ENCODE results near the gene MAVS.
A peak's percentile ranks its signal among the peaks of the same experiment; 100 is the strongest.
"Not testable (repeated sequence)": the region's sequence is repeated elsewhere in the genome, so short reads cannot be mapped to it uniquely, and the experiment has no call there.

The MAVS gene

GRCh38 chr20:3854462-3854871 lies 7.8 kb downstream of the MAVS start:
- DNase-seq (ENCODE audit: low spot score) = no peak

- DNase-seq (ENCODE audit: low spot score) = no peak
These were observed 10.8 kb downstream of the MAVS start for GRCh38 chr20:3857405-3857804.

GRCh38 chr20:3858689-3859088 lies 12.1 kb downstream of the MAVS start:
- DNase-seq (ENCODE audit: low spot score) = no peak

- DNase-seq (ENCODE audit: low spot score) = no peak
These were observed 14.6 kb downstream of the MAVS start for GRCh38 chr20:3861191-3861590.

- no peak for DNase-seq (ENCODE audit: low spot score)
These were observed 15.7 kb downstream of the MAVS start for GRCh38 chr20:3862333-3862732.

GRCh38 chr20:3863317-3863716 lies 16.7 kb downstream of the MAVS start:
- DNase-seq (ENCODE audit: low spot score) = peak; percentile 50

GRCh38 chr20:3864518-3864917 lies 17.9 kb downstream of the MAVS start:
- DNase-seq (ENCODE audit: low spot score) = no peak

DNA sequence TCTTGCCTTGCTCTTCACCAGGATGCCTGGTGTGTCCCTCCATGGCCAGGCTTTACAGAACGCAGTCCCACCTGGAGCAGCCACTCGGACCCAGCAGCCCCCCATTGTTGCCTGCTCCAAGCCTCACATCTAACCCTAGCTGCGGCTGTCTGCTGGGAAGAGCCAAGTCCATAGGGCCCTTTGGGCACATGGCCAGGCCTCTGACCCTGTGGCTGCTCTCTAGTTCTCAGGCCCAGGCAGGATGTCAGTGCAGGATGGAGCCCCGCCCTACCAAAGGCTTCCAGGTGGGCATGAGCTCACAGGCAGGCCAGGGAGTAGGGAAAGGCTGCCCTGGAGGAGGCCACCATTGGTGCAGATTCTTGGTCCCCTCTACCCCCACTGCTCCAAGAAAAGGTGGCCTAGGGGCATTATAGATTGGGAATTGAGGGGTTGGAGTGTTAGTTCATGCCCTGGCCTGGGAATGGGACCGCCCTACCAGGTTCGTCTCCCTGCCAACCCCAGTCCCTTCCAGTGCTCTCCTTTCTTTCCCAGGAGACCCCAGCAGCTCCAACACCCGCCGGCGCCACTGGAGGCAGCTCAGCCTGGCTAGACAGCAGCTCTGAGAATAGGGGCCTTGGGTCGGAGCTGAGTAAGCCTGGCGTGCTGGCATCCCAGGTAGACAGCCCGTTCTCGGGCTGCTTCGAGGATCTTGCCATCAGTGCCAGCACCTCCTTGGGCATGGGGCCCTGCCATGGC lies 18.7 kb downstream of the MAVS start:
- no peak for DNase-seq (ENCODE audit: low spot score)

GRCh38 chr20:3865887-3866407 lies 19.3 kb downstream of the MAVS start:
- DNase-seq (ENCODE audit: low spot score) = no peak

GRCh38 chr20:3866464-3866863 lies 19.8 kb downstream of the MAVS start:
- no peak for DNase-seq (ENCODE audit: low spot score)

DNA sequence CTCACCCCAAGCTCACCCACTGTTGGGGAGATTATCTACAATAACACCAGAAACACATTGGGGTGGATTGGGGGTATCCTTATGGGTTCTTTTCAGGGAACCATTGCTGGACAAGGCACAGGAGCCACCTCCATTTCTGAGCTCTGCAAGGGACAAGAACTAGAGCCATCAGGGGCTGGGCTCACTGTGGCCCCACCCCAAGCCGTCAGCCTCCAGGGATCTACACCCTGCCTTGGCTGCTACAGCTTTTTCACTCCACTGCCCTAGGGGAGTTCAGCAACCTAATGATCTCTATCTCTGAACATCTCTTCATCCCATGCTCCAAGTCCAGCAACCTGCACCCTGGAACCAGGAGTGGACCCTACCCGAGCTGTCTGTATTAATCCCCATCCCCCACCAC lies 21.2 kb downstream of the MAVS start:
- DNase-seq (ENCODE audit: low spot score) = no peak

GRCh38 chr20:3869839-3870634 lies 23.4 kb downstream of the MAVS start:
- no peak for DNase-seq (ENCODE audit: low spot score)

- DNase-seq (ENCODE audit: low spot score) = no peak
These were observed 25.1 kb downstream of the MAVS start for GRCh38 chr20:3871550-3872265.

DNA sequence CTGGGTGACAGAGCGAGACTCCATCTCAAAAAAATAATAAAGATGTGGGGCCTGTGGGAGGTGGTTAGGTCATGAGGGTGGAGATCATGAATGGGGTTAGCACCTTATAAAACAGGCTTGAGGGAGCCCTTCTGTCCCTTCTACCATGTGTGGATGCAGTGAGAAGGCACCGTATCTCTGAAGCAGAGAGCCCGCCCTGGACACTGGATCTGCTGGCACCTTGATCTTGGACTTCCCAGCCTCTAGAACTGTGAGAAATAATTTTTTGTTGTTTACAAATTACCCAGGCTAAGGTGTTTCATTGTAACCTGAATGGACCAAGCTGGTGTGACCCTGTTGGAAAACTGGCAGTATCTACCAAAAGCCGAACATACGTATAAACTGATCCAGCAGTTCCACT lies 26.9 kb downstream of the MAVS start:
- no peak for DNase-seq (ENCODE audit: low spot score)

- no peak for DNase-seq (ENCODE audit: low spot score)
These were observed 27.7 kb downstream of the MAVS start for GRCh38 chr20:3874194-3874844.

- DNase-seq (ENCODE audit: low spot score) = no peak
These were observed 28.8 kb downstream of the MAVS start for GRCh38 chr20:3875378-3875974.

GRCh38 chr20:3876000-3876399 lies 29.4 kb downstream of the MAVS start:
- DNase-seq (ENCODE audit: low spot score) = no peak

DNA sequence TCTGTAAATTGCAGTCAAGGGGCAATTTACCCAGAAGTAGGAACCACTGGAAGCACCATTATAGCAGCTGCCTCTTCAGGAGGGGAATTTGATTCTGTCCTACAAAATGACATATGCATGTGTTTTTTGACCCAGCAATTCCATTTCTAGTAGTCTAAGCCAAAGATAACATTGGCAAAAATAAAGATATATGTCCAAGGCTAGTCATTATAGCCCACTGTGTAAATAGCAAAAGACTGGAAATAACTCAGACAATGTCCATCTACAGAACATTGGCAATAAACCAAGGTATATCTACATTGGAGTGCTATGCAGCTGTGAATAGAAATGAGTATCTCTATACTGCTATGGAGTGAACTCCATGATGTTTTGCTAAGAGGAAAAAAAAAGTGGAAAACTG lies 30.0 kb downstream of the MAVS start:
- DNase-seq (ENCODE audit: low spot score) = no peak

DNA sequence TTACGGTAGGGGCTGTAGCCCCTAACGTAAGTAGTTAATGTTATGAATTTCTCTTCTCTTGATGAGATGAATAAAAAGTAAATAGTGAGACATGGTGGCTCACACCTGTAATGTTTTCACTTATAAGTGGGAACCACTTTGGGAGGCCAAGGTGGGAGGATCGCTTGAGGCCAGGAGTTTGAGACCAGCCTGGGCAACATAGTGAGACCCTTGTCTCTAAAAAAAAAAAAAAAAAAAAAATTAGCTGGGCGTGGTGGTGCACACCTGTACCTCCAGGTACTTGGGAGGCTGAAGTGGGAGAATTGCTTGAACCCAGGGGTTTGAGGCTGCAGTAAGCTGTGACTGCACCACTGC lies 32.3 kb downstream of the MAVS start:
- DNase-seq (ENCODE audit: low spot score) = not testable (repeated sequence)

DNA sequence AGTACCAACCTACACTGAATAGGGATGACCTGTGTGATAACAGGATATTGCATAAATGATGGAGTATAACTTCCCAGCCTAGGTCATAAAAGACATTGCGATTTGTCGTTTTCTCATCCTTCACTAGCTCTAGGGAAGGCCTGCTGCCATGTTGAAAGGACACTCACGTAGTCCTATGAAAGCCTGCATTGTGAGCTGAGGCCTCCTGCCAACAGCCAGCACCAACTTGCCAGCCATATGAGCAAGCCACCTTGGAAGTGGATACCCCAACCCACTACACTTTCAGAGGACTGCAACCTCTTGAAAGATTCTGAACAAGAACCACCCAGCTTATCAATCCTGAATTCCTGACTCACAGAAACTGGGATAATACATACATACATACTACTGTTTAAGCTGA lies 39.1 kb downstream of the MAVS start:
- no peak for DNase-seq (ENCODE audit: low spot score)

DNA sequence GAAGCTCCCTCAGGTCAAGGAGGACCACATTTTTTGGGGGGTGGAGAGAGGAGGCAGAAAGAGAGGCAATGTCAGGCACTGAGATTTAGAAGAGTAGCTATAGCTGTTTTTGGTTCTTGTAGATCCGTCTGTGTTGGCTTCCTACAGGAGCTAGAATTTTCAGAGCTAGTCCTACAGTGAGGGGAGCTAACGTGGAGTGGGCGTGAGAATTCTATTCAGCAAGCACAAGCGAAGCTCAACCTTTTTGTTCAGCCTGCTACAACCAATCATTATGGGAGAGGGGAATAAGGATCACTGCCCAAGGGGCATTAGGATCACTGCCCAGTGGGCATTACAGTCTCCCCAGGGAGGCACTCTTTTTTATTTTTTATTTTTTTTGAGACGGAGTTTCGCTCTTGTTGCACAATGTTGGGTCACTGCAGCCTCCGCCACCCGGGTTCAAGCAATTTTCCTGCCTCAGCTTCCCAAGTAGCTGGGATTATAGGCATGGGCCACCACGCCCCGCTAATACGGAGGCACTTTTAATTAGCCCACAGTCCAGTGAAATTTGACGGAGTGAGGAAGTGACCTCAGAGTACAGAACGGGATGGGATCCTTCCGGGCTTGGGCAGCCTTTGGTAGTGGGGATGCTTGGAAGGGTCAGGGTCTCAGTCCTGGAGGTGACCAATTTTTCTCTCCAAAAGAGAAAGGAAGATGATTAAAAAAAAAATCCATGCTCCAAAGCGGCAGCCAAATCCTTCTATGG lies 41.4 kb downstream of the MAVS start:
- no peak for DNase-seq (ENCODE audit: low spot score)
